ENCODE data around the gene TMEM121.

Gene TMEM121

GRCh38 chr14:105507247-105507646, 19.1 kb upstream of the TMEM121 start:
- Histone ChIP-seq H3K9me3 (ENCODE audit: insufficient read depth, low read length) (no peaks in the 10 kb centered on the region), H3K27ac (ENCODE audit: low read length) (no peak overlapping the region), H3K27me3 (ENCODE audit: low read depth, low read length) (no peaks in the 10 kb centered on the region), H3K36me3 (replicated peaks; ENCODE audit: low read depth, low read length) (no peaks in the 10 kb centered on the region), H3K4me3 (ENCODE audit: low read length) (no peak overlapping the region), H2AFZ (ENCODE audit: low read depth, low read length) (no peak overlapping the region), H4K20me1 (ENCODE audit: insufficient read depth, low read length) (no peaks in the 10 kb centered on the region), H3K4me1 (ENCODE audit: low read length) (no peaks in the 10 kb centered on the region), H3K9ac (ENCODE audit: low read length) (no peak overlapping the region), H3K4me2 (ENCODE audit: low read length) (no peak overlapping the region), H3K79me2 (ENCODE audit: low read length) (no peaks in the 10 kb centered on the region)
- TF ChIP-seq CTCF (IDR thresholded peaks at IDR 0.05; ENCODE audit: low read depth, low read length) (no peak), EZH2phosphoT487 (IDR thresholded peaks at IDR 0.05; ENCODE audit: low read depth) (no peak)

GRCh38 chr14:105508069-105508468, 18.3 kb upstream of the TMEM121 start:
- Histone ChIP-seq H3K27ac (ENCODE audit: low read length) (no peak overlapping the region), H3K9ac (ENCODE audit: low read length) (no peak overlapping the region), H3K4me1 (ENCODE audit: low read length) (no peaks in the 10 kb centered on the region), H3K4me3 (ENCODE audit: low read length) (no peak overlapping the region), H3K4me2 (ENCODE audit: low read length) (no peak overlapping the region), H3K79me2 (ENCODE audit: low read length) (no peaks in the 10 kb centered on the region), H2AFZ (ENCODE audit: low read depth, low read length) (no peak overlapping the region), H3K27me3 (ENCODE audit: low read depth, low read length) (peaks cover 4% of the 10 kb centered on the region; the same call in 1 of the 2 replicates), H4K20me1 (ENCODE audit: insufficient read depth, low read length) (no peaks in the 10 kb centered on the region), H3K9me3 (ENCODE audit: insufficient read depth, low read length) (no peaks in the 10 kb centered on the region), H3K36me3 (replicated peaks; ENCODE audit: low read depth, low read length) (no peaks in the 10 kb centered on the region)
- TF ChIP-seq CTCF (IDR thresholded peaks at IDR 0.05; ENCODE audit: low read depth, low read length) (no peak), EZH2phosphoT487 (IDR thresholded peaks at IDR 0.05; ENCODE audit: low read depth) (no peak)

GRCh38 chr14:105508601-105509000, 17.8 kb upstream of the TMEM121 start:
- H3K27me3 ChIP-seq (ENCODE audit: low read depth, low read length), result peaks cover 4% of the 10 kb centered on the region; the same call in 1 of the 2 replicates
- no peaks in the 10 kb centered on the region for H3K4me1 ChIP-seq (ENCODE audit: low read length)
- no peak overlapping the region for H3K4me3 ChIP-seq (ENCODE audit: low read length)
- H3K9ac ChIP-seq (ENCODE audit: low read length), result no peak overlapping the region
- no peak overlapping the region for H3K4me2 ChIP-seq (ENCODE audit: low read length)
- TF ChIP-seq EZH2phosphoT487 (IDR thresholded peaks at IDR 0.05; ENCODE audit: low read depth) (no peak), CTCF (IDR thresholded peaks at IDR 0.05; ENCODE audit: low read depth, low read length) (no peak)
- no peaks in the 10 kb centered on the region for H3K36me3 ChIP-seq (replicated peaks; ENCODE audit: low read depth, low read length)
- no peaks in the 10 kb centered on the region for H3K9me3 ChIP-seq (ENCODE audit: insufficient read depth, low read length)
- H4K20me1 ChIP-seq (ENCODE audit: insufficient read depth, low read length), result no peaks in the 10 kb centered on the region
- H2AFZ ChIP-seq (ENCODE audit: low read depth, low read length), result no peak overlapping the region
- no peak overlapping the region for H3K27ac ChIP-seq (ENCODE audit: low read length)
- H3K79me2 ChIP-seq (ENCODE audit: low read length), result no peaks in the 10 kb centered on the region

- no peaks in the 10 kb centered on the region for H3K36me3 ChIP-seq (replicated peaks; ENCODE audit: low read depth, low read length)
- no peaks in the 10 kb centered on the region for H4K20me1 ChIP-seq (ENCODE audit: insufficient read depth, low read length)
- H3K4me1 ChIP-seq (ENCODE audit: low read length), result peaks cover 5% of the 10 kb centered on the region
- no peaks in the 10 kb centered on the region for H3K9me3 ChIP-seq (ENCODE audit: insufficient read depth, low read length)
- no peak overlapping the region for H3K4me2 ChIP-seq (ENCODE audit: low read length)
- no peak overlapping the region for H3K27ac ChIP-seq (ENCODE audit: low read length)
- H3K4me3 ChIP-seq (ENCODE audit: low read length), result no peak overlapping the region
- H3K79me2 ChIP-seq (ENCODE audit: low read length), result no peaks in the 10 kb centered on the region
- peaks cover 17% of the 10 kb centered on the region for H3K27me3 ChIP-seq (ENCODE audit: low read depth, low read length)
- no peak overlapping the region for H2AFZ ChIP-seq (ENCODE audit: low read depth, low read length)
- H3K9ac ChIP-seq (ENCODE audit: low read length), result no peak overlapping the region
- TF ChIP-seq EZH2phosphoT487 (IDR thresholded peaks at IDR 0.05; ENCODE audit: low read depth) (no peak), CTCF (IDR thresholded peaks at IDR 0.05; ENCODE audit: low read depth, low read length) (no peak)
Measured at GRCh38 chr14:105517096-105517495, 9.3 kb upstream of the TMEM121 start.

Data from OCI-LY3 (cell line).